Stimulated activated CD8-positive, alpha-beta memory T cell treated with anti-CD3 and anti-CD28 coated beads, Interleukin-12 subunit alpha, Interleukin-12 subunit beta, amount 100 ng/mL, for 1 hour (primary cell): ENCODE measurements around the gene MEN1.
A peak's percentile ranks its signal among the peaks of the same experiment; 100 is the strongest.

Source experiments
- DNase-seq: peaks from one replicate; pipeline ENCODE4 v3.0.0-alpha.2; 2020; ENCODE audit warnings: low read depth

MEN1 gene

GRCh38 chr11:64801158-64801464 is 9.2 kb downstream of the MEN1 start:
- DNase-seq: no peak

- DNase-seq: no peak
Observed at GRCh38 chr11:64800303-64801157, 9.8 kb downstream of the MEN1 start.

GRCh38 chr11:64799623-64800302 is 10.6 kb downstream of the MEN1 start:
- no peak for DNase-seq

GRCh38 chr11:64799256-64799622 is 11.1 kb downstream of the MEN1 start:
- DNase-seq: no peak

GRCh38 chr11:64796757-64797541 is 13.4 kb downstream of the MEN1 start:
- DNase-seq: no peak

- no peak for DNase-seq
Observed at GRCh38 chr11:64796047-64796756, 14.1 kb downstream of the MEN1 start.

GRCh38 chr11:64794526-64794925 is 15.8 kb downstream of the MEN1 start:
- DNase-seq: no peak

GRCh38 chr11:64793271-64794160 is 16.8 kb downstream of the MEN1 start:
- no peak for DNase-seq

- DNase-seq: no peak
Observed at GRCh38 chr11:64792482-64792881, 17.9 kb downstream of the MEN1 start.

- no peak for DNase-seq
Observed at GRCh38 chr11:64791781-64792291, 18.5 kb downstream of the MEN1 start.

- no peak for DNase-seq
Observed at GRCh38 chr11:64790205-64791095, 19.9 kb downstream of the MEN1 start.

- no peak for DNase-seq
Observed at GRCh38 chr11:64789331-64790204, 20.8 kb downstream of the MEN1 start.

GRCh38 chr11:64788321-64789215 is 21.8 kb downstream of the MEN1 start:
- no peak for DNase-seq

GRCh38 chr11:64787526-64788320 is 22.6 kb downstream of the MEN1 start:
- peak; percentile 33 for DNase-seq

GRCh38 chr11:64786308-64786707 is 24.0 kb downstream of the MEN1 start:
- DNase-seq: no peak

GRCh38 chr11:64784813-64785581 is 25.4 kb downstream of the MEN1 start:
- DNase-seq: no peak
